Measurements from ENCODE around the gene UNC5C.
A peak's percentile ranks its signal among the peaks of the same experiment; 100 is the strongest.

Gene UNC5C

GRCh38 chr4:95548738-95549245 lies at the start of gene UNC5C:
TSS of gene UNC5C (minus strand) at chr4:95548973.
- Histone ChIP-seq H3K4me1 (ENCODE audit: control insufficient read depth in 5 of 5, insufficient read depth in 5 of 5, low read length in 5 of 5) (peaks cover 0 to 31% (median 30%) of the 10 kb centered on the region in 5 donors), H3K27me3 (ENCODE audit: control insufficient read depth in 5 of 5, insufficient read depth in 4 of 5, low read length in 5 of 5) (peaks cover 3 to 28% (median 12%) of the 10 kb centered on the region in 5 donors), H3K27ac (ENCODE audit: low read depth, low read length) (peak within 1 kb of the TSS; percentile 55), H3K4me3 (ENCODE audit: low read depth in 1 of 5, low read length in 5 of 5) (peak within 1 kb of the TSS; percentile 54 to 84 (median 73)), H3K9ac (ENCODE audit: low read length in 5 of 5) (peak within 1 kb of the TSS in 4 of 5 donors; percentile 11 to 69 (median 40)), H3K36me3 (ENCODE audit: control insufficient read depth in 5 of 5, insufficient read depth in 5 of 5, low read length in 5 of 5) (no peaks in the 10 kb centered on the region), H3K9me3 (ENCODE audit: control insufficient read depth in 5 of 5, low read length in 5 of 5) (no peaks in the 10 kb centered on the region)

- Histone ChIP-seq H3K27ac (ENCODE audit: low read depth, low read length) (no peak overlapping the region), H3K4me3 (ENCODE audit: low read depth in 1 of 5, low read length in 5 of 5) (no peak overlapping the region), H3K9ac (ENCODE audit: low read length in 5 of 5) (no peak overlapping the region), H3K4me1 (ENCODE audit: control insufficient read depth in 5 of 5, insufficient read depth in 5 of 5, low read length in 5 of 5) (no peaks in the 10 kb centered on the region), H3K36me3 (ENCODE audit: control insufficient read depth in 5 of 5, insufficient read depth in 5 of 5, low read length in 5 of 5) (no peaks in the 10 kb centered on the region), H3K9me3 (ENCODE audit: control insufficient read depth in 5 of 5, low read length in 5 of 5) (no peaks in the 10 kb centered on the region), H3K27me3 (ENCODE audit: control insufficient read depth in 5 of 5, insufficient read depth in 4 of 5, low read length in 5 of 5) (no peaks in the 10 kb centered on the region)
Observed at GRCh38 chr4:95596676-95597075, 47.9 kb upstream of the UNC5C start.

GRCh38 chr4:95594629-95595028 lies 45.9 kb upstream of the UNC5C start:
- Histone ChIP-seq H3K4me1 (ENCODE audit: control insufficient read depth in 5 of 5, insufficient read depth in 5 of 5, low read length in 5 of 5) (no peaks in the 10 kb centered on the region), H3K36me3 (ENCODE audit: control insufficient read depth in 5 of 5, insufficient read depth in 5 of 5, low read length in 5 of 5) (no peaks in the 10 kb centered on the region), H3K9ac (ENCODE audit: low read length in 5 of 5) (no peak overlapping the region), H3K27ac (ENCODE audit: low read depth, low read length) (no peak overlapping the region), H3K9me3 (ENCODE audit: control insufficient read depth in 5 of 5, low read length in 5 of 5) (no peaks in the 10 kb centered on the region), H3K27me3 (ENCODE audit: control insufficient read depth in 5 of 5, insufficient read depth in 4 of 5, low read length in 5 of 5) (no peaks in the 10 kb centered on the region), H3K4me3 (ENCODE audit: low read depth in 1 of 5, low read length in 5 of 5) (no peak overlapping the region)

- H3K27ac ChIP-seq (ENCODE audit: low read depth, low read length) = no peak overlapping the region
- no peaks in the 10 kb centered on the region for H3K4me1 ChIP-seq (ENCODE audit: control insufficient read depth in 5 of 5, insufficient read depth in 5 of 5, low read length in 5 of 5)
- H3K9me3 ChIP-seq (ENCODE audit: control insufficient read depth in 5 of 5, low read length in 5 of 5) = no peaks in the 10 kb centered on the region
- H3K4me3 ChIP-seq (ENCODE audit: low read depth in 1 of 5, low read length in 5 of 5) = no peak overlapping the region
- no peaks in the 10 kb centered on the region for H3K27me3 ChIP-seq (ENCODE audit: control insufficient read depth in 5 of 5, insufficient read depth in 4 of 5, low read length in 5 of 5)
- no peaks in the 10 kb centered on the region for H3K36me3 ChIP-seq (ENCODE audit: control insufficient read depth in 5 of 5, insufficient read depth in 5 of 5, low read length in 5 of 5)
- no peak overlapping the region for H3K9ac ChIP-seq (ENCODE audit: low read length in 5 of 5)
Observed at GRCh38 chr4:95594013-95594412, 45.2 kb upstream of the UNC5C start.

GRCh38 chr4:95591278-95591677 lies 42.5 kb upstream of the UNC5C start:
- H3K27me3 ChIP-seq (ENCODE audit: control insufficient read depth in 5 of 5, insufficient read depth in 4 of 5, low read length in 5 of 5) = no peaks in the 10 kb centered on the region
- H3K4me1 ChIP-seq (ENCODE audit: control insufficient read depth in 5 of 5, insufficient read depth in 5 of 5, low read length in 5 of 5) = no peaks in the 10 kb centered on the region
- no peaks in the 10 kb centered on the region for H3K9me3 ChIP-seq (ENCODE audit: control insufficient read depth in 5 of 5, low read length in 5 of 5)
- H3K4me3 ChIP-seq (ENCODE audit: low read depth in 1 of 5, low read length in 5 of 5) = no peak overlapping the region
- no peaks in the 10 kb centered on the region for H3K36me3 ChIP-seq (ENCODE audit: control insufficient read depth in 5 of 5, insufficient read depth in 5 of 5, low read length in 5 of 5)
- no peak overlapping the region for H3K27ac ChIP-seq (ENCODE audit: low read depth, low read length)
- H3K9ac ChIP-seq (ENCODE audit: low read length in 5 of 5) = no peak overlapping the region

- H3K9ac ChIP-seq (ENCODE audit: low read length in 5 of 5) = no peak overlapping the region
- no peaks in the 10 kb centered on the region for H3K36me3 ChIP-seq (ENCODE audit: control insufficient read depth in 5 of 5, insufficient read depth in 5 of 5, low read length in 5 of 5)
- no peaks in the 10 kb centered on the region for H3K4me1 ChIP-seq (ENCODE audit: control insufficient read depth in 5 of 5, insufficient read depth in 5 of 5, low read length in 5 of 5)
- no peak overlapping the region for H3K4me3 ChIP-seq (ENCODE audit: low read depth in 1 of 5, low read length in 5 of 5)
- H3K27me3 ChIP-seq (ENCODE audit: control insufficient read depth in 5 of 5, insufficient read depth in 4 of 5, low read length in 5 of 5) = no peaks in the 10 kb centered on the region
- no peak overlapping the region for H3K27ac ChIP-seq (ENCODE audit: low read depth, low read length)
- H3K9me3 ChIP-seq (ENCODE audit: control insufficient read depth in 5 of 5, low read length in 5 of 5) = no peaks in the 10 kb centered on the region
Observed at GRCh38 chr4:95590615-95591014, 41.8 kb upstream of the UNC5C start.

- Histone ChIP-seq H3K9ac (ENCODE audit: low read length in 5 of 5) (no peak overlapping the region), H3K27me3 (ENCODE audit: control insufficient read depth in 5 of 5, insufficient read depth in 4 of 5, low read length in 5 of 5) (no peaks in the 10 kb centered on the region), H3K4me3 (ENCODE audit: low read depth in 1 of 5, low read length in 5 of 5) (no peak overlapping the region), H3K4me1 (ENCODE audit: control insufficient read depth in 5 of 5, insufficient read depth in 5 of 5, low read length in 5 of 5) (no peaks in the 10 kb centered on the region), H3K9me3 (ENCODE audit: control insufficient read depth in 5 of 5, low read length in 5 of 5) (peaks cover 0 to 4% (median 0%) of the 10 kb centered on the region in 5 donors), H3K27ac (ENCODE audit: low read depth, low read length) (no peak overlapping the region), H3K36me3 (ENCODE audit: control insufficient read depth in 5 of 5, insufficient read depth in 5 of 5, low read length in 5 of 5) (no peaks in the 10 kb centered on the region)
Observed at GRCh38 chr4:95585016-95585695, 36.4 kb upstream of the UNC5C start.

- Histone ChIP-seq H3K27me3 (ENCODE audit: control insufficient read depth in 5 of 5, insufficient read depth in 4 of 5, low read length in 5 of 5) (no peaks in the 10 kb centered on the region), H3K9ac (ENCODE audit: low read length in 5 of 5) (no peak overlapping the region), H3K36me3 (ENCODE audit: control insufficient read depth in 5 of 5, insufficient read depth in 5 of 5, low read length in 5 of 5) (no peaks in the 10 kb centered on the region), H3K9me3 (ENCODE audit: control insufficient read depth in 5 of 5, low read length in 5 of 5) (peaks cover 0 to 20% (median 5%) of the 10 kb centered on the region in 5 donors), H3K27ac (ENCODE audit: low read depth, low read length) (no peak overlapping the region), H3K4me1 (ENCODE audit: control insufficient read depth in 5 of 5, insufficient read depth in 5 of 5, low read length in 5 of 5) (no peaks in the 10 kb centered on the region), H3K4me3 (ENCODE audit: low read depth in 1 of 5, low read length in 5 of 5) (no peak overlapping the region)
Observed at GRCh38 chr4:95580226-95580625, 31.5 kb upstream of the UNC5C start.

- H3K9me3 ChIP-seq (ENCODE audit: control insufficient read depth in 5 of 5, low read length in 5 of 5) = peaks cover 0 to 17% (median 12%) of the 10 kb centered on the region in 5 donors
- peaks cover 0 to 5% (median 0%) of the 10 kb centered on the region in 5 donors for H3K4me1 ChIP-seq (ENCODE audit: control insufficient read depth in 5 of 5, insufficient read depth in 5 of 5, low read length in 5 of 5)
- H3K27me3 ChIP-seq (ENCODE audit: control insufficient read depth in 5 of 5, insufficient read depth in 4 of 5, low read length in 5 of 5) = no peaks in the 10 kb centered on the region
- H3K27ac ChIP-seq (ENCODE audit: low read depth, low read length) = no peak overlapping the region
- no peak overlapping the region for H3K9ac ChIP-seq (ENCODE audit: low read length in 5 of 5)
- H3K4me3 ChIP-seq (ENCODE audit: low read depth in 1 of 5, low read length in 5 of 5) = no peak overlapping the region
- H3K36me3 ChIP-seq (ENCODE audit: control insufficient read depth in 5 of 5, insufficient read depth in 5 of 5, low read length in 5 of 5) = no peaks in the 10 kb centered on the region
Observed at GRCh38 chr4:95572304-95572991, 23.7 kb upstream of the UNC5C start.

GRCh38 chr4:95571577-95571976 lies 22.8 kb upstream of the UNC5C start:
- H3K36me3 ChIP-seq (ENCODE audit: control insufficient read depth in 5 of 5, insufficient read depth in 5 of 5, low read length in 5 of 5) = no peaks in the 10 kb centered on the region
- no peak overlapping the region for H3K4me3 ChIP-seq (ENCODE audit: low read depth in 1 of 5, low read length in 5 of 5)
- H3K4me1 ChIP-seq (ENCODE audit: control insufficient read depth in 5 of 5, insufficient read depth in 5 of 5, low read length in 5 of 5) = peaks cover 0 to 5% (median 0%) of the 10 kb centered on the region in 5 donors
- no peak overlapping the region for H3K9ac ChIP-seq (ENCODE audit: low read length in 5 of 5)
- no peaks in the 10 kb centered on the region for H3K27me3 ChIP-seq (ENCODE audit: control insufficient read depth in 5 of 5, insufficient read depth in 4 of 5, low read length in 5 of 5)
- no peak overlapping the region for H3K27ac ChIP-seq (ENCODE audit: low read depth, low read length)
- H3K9me3 ChIP-seq (ENCODE audit: control insufficient read depth in 5 of 5, low read length in 5 of 5) = peaks cover 0 to 17% (median 12%) of the 10 kb centered on the region in 5 donors

Data from subcutaneous abdominal adipose tissue (tissue), 5 donors.